KMS-11 (cell line): Measurements from ENCODE around the gene NAGLU.

ENCODE experiments used
- H2AFZ ChIP-seq: fragments of 200-600 bp; sonication (generic); 2 replicates; pipeline ENCODE4 v1.6.1; 2016; ENCODE audit warnings: antibody characterized with exemption, mixed run types, low read depth
- H3K27ac ChIP-seq: fragments of 200-600 bp; sonication (generic); 2 replicates; pipeline ENCODE4 v1.6.1; 2016; ENCODE audit warnings: mild to moderate bottlenecking, mixed run types
- H3K27me3 ChIP-seq: fragments of 200-600 bp; sonication (generic); 2 replicates; pipeline ENCODE4 v1.6.1; 2017; ENCODE audit warnings: mild to moderate bottlenecking, low read depth, mixed run types, moderate library complexity; ENCODE audit not compliant: insufficient read depth
- H3K36me3 ChIP-seq: fragments of 200-600 bp; sonication (generic); 2 replicates; pipeline ENCODE4 v1.6.1; 2017; ENCODE audit warnings: mild to moderate bottlenecking, mixed run types; ENCODE audit not compliant: insufficient read depth
- H3K4me1 ChIP-seq: fragments of 200-600 bp; sonication (generic); 2 replicates; pipeline ENCODE4 v1.6.1; 2016; ENCODE audit warnings: mild to moderate bottlenecking, low read depth, mixed run types; ENCODE audit not compliant: poor library complexity, severe bottlenecking
- H3K4me2 ChIP-seq: fragments of 200-600 bp; sonication (generic); 2 replicates; pipeline ENCODE4 v1.7.0; 2016; ENCODE audit warnings: mild to moderate bottlenecking, mixed run types
- H3K4me3 ChIP-seq: fragments of 200-600 bp; sonication (generic); IDR thresholded peaks from 2 replicates; pipeline ENCODE4 v1.6.1; 2017; ENCODE audit warnings: low read depth, low read length, mixed read lengths; ENCODE audit not compliant: insufficient read depth
- H3K79me2 ChIP-seq: fragments of 200-600 bp; sonication (generic); 2 replicates; pipeline ENCODE4 v1.6.1; 2016; ENCODE audit warnings: low read depth, mixed run types; ENCODE audit not compliant: insufficient read depth
- H3K9ac ChIP-seq: fragments of 200-600 bp; sonication (generic); 2 replicates; pipeline ENCODE4 v1.6.1; 2016; ENCODE audit warnings: mild to moderate bottlenecking, mixed run types
- H4K20me1 ChIP-seq: fragments of 200-600 bp; sonication (generic); 2 replicates; pipeline ENCODE4 v1.6.1; 2016; ENCODE audit warnings: mild to moderate bottlenecking, mixed run types; ENCODE audit not compliant: insufficient read depth
- TF ChIP-seq, protein P1 (sequence below): fragments of 200-600 bp; sonication (generic); conservative IDR thresholded peaks from 2 replicates; pipeline ENCODE4 v1.6.1; 2017; ENCODE audit warnings: low read depth, mild to moderate bottlenecking, antibody characterized with exemption, low read length, moderate library complexity, mixed read lengths

Gene NAGLU

DNA sequence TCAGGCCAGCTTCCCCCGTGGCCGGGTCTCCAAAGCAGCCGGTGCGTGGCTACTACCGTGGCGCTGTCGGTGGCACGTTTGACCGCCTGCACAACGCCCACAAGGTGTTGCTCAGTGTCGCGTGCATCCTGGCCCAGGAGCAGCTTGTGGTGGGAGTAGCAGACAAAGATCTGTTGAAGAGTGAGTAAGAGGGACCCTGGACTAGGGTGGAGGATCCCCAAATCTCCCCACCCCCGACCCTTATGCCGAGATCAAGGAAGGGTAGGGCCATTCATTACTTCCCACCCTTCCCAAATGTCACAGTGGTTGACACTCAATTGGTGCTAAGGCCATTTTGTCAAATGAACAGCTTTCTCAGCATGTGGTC lies 27.1 kb downstream of the NAGLU start:
- TF ChIP-seq, protein P1, sequence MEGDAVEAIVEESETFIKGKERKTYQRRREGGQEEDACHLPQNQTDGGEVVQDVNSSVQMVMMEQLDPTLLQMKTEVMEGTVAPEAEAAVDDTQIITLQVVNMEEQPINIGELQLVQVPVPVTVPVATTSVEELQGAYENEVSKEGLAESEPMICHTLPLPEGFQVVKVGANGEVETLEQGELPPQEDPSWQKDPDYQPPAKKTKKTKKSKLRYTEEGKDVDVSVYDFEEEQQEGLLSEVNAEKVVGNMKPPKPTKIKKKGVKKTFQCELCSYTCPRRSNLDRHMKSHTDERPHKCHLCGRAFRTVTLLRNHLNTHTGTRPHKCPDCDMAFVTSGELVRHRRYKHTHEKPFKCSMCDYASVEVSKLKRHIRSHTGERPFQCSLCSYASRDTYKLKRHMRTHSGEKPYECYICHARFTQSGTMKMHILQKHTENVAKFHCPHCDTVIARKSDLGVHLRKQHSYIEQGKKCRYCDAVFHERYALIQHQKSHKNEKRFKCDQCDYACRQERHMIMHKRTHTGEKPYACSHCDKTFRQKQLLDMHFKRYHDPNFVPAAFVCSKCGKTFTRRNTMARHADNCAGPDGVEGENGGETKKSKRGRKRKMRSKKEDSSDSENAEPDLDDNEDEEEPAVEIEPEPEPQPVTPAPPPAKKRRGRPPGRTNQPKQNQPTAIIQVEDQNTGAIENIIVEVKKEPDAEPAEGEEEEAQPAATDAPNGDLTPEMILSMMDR: no peak
- Histone ChIP-seq H2AFZ (no peak overlapping the region), H3K36me3 (no peaks in the 10 kb centered on the region; the same call in 1 of the 2 replicates), H3K79me2 (peaks cover 30% of the 10 kb centered on the region), H4K20me1 (no peaks in the 10 kb centered on the region), H3K4me3 (no peak overlapping the region), H3K27me3 (no peaks in the 10 kb centered on the region), H3K27ac (no peak overlapping the region), H3K9ac (no peak overlapping the region), H3K4me2 (peak overlapping the region; percentile 66), H3K4me1 (peaks cover 38% of the 10 kb centered on the region)

DNA sequence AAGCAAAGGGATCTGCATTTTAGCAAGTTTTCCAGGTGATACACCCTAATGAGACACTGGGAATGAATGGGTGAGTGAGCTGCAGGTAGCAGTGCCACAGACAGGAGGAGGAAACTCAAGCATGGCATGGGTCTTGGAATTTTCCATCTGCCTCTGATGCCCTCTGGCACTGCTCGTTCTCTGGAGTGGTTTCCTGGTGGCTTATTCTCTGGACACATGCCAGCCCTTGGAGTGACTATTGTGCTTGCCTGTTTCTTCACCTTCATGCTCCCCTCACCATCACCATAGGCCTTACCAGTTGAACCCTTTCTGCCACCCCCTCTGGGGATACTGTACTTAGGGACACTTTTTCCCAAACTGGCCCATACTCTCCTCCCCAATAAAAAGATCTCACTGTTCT lies 27.5 kb downstream of the NAGLU start:
- Histone ChIP-seq H3K4me3 (no peak overlapping the region), H3K4me2 (peak overlapping the region; percentile 66), H3K27ac (no peak overlapping the region), H4K20me1 (no peaks in the 10 kb centered on the region), H3K9ac (no peak overlapping the region), H2AFZ (no peak overlapping the region), H3K27me3 (no peaks in the 10 kb centered on the region), H3K4me1 (peaks cover 42% of the 10 kb centered on the region), H3K79me2 (peaks cover 34% of the 10 kb centered on the region), H3K36me3 (no peaks in the 10 kb centered on the region; the same call in 1 of the 2 replicates)
- TF ChIP-seq, protein P1: no peak

DNA sequence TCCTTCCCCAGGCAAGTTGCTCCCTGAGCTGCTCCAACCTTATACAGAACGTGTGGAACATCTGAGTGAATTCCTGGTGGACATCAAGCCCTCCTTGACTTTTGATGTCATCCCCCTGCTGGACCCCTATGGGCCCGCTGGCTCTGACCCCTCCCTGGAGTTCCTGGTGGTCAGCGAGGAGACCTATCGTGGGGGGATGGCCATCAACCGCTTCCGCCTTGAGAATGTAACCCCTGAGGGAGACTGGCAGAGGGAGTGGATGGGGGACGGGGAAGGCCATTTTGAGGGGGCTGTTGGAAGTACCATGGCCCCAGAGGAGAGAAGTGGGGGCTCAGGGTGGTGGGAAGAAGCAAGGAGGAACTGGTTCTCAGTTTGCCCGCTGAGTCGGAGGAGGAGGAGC lies 27.9 kb downstream of the NAGLU start:
- Histone ChIP-seq H3K27ac (no peak overlapping the region), H3K9ac (no peak overlapping the region), H2AFZ (no peak overlapping the region), H3K4me3 (no peak overlapping the region), H3K4me1 (peaks cover 45% of the 10 kb centered on the region), H4K20me1 (no peaks in the 10 kb centered on the region), H3K36me3 (no peaks in the 10 kb centered on the region; the same call in 1 of the 2 replicates), H3K27me3 (no peaks in the 10 kb centered on the region), H3K4me2 (no peak overlapping the region; the same call in 1 of the 2 replicates), H3K79me2 (peaks cover 36% of the 10 kb centered on the region)
- TF ChIP-seq, protein P1: no peak

DNA sequence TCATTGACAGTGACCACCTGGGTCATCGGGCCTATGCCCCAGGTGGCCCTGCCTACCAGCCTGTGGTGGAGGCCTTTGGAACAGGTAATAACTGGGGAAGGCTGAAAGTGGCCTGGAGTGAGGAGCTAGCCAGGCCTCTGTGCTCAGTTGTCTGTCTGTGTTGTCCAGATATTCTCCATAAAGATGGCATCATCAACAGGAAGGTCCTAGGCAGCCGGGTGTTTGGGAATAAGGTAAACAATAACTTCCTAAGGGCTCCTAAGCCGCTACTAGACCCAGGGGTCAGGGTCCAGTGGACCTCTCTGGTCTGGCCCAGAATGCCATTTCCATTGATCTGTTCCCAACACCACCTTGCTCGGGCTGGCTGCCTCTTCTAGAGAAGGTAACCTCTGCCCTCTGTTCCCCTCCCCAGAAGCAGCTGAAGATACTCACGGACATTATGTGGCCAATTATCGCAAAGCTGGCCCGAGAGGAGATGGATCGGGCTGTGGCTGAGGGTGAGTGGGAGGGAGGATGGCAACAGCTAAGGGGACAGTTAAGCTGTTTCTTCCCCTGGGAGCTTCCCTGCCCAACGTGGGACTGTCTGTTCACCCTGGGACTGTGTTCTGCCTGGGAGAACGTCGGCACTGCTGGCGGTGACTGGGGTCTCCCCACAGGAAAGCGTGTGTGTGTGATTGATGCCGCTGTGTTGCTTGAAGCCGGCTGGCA lies 28.9 kb downstream of the NAGLU start:
- TF ChIP-seq, protein P1: no peak
- H4K20me1 ChIP-seq: no peaks in the 10 kb centered on the region
- H3K9ac ChIP-seq: no peak overlapping the region
- peaks cover 38% of the 10 kb centered on the region for H3K79me2 ChIP-seq
- no peaks in the 10 kb centered on the region for H3K27me3 ChIP-seq
- no peak overlapping the region for H3K27ac ChIP-seq
- no peak overlapping the region for H2AFZ ChIP-seq
- peaks cover 48% of the 10 kb centered on the region for H3K4me1 ChIP-seq
- no peak overlapping the region for H3K4me3 ChIP-seq
- no peak overlapping the region for H3K4me2 ChIP-seq
- no peaks in the 10 kb centered on the region; the same call in 1 of the 2 replicates for H3K36me3 ChIP-seq
